Erythroblast (primary cell): ENCODE data around the gene EXOSC6.

Experiments
- GATA1 ChIP-seq: IDR thresholded peaks from 2 replicates; pipeline ENCODE4 v1.6.1; 2011; ENCODE audit warnings: low read depth, mild to moderate bottlenecking, control low read depth, low read length, moderate library complexity
- POLR2A ChIP-seq: IDR thresholded peaks from 2 replicates; pipeline ENCODE4 v1.6.1; 2011; ENCODE audit warnings: mild to moderate bottlenecking, low read length

- TF ChIP-seq POLR2A (no peak), GATA1 (no peak)
Observed at GRCh38 chr16:70258065-70258464, 6.3 kb upstream of the EXOSC6 start.
